Measurements from ENCODE around the gene SON.
"Not testable (repeated sequence)": the region's sequence is repeated elsewhere in the genome, so short reads cannot be mapped to it uniquely, and the experiment has no call there.

The SON gene

DNA sequence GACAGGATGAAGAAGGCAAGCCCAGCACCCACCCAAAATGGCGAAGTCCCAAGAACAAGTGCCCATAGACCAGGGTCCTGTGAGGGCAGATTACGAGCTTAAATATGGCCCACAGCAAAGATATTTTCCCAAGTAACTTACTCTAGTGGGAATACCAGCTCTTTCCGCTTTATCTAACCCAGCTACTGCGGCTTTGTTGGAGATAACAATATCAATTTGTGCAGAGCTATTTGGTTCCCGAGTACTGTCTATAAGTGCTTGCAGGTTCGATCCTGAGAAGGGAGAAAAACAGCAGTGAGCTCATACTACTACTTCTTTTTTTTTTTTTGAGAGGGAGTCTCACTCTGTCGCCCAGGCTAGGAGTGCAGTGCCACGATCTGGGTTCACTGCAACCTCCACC, 37.0 kb upstream of the SON start:
- Histone ChIP-seq H3K9ac (ENCODE audit: low read length) (no peak overlapping the region), H3K27me3 (ENCODE audit: low read depth, low read length) (no peaks in the 10 kb centered on the region), H4K20me1 (ENCODE audit: insufficient read depth, low read length) (no peaks in the 10 kb centered on the region), H2AFZ (ENCODE audit: low read depth, low read length) (no peak overlapping the region), H3K4me3 (ENCODE audit: low read length) (no peak overlapping the region), H3K4me1 (ENCODE audit: low read length) (no peaks in the 10 kb centered on the region), H3K4me2 (ENCODE audit: low read length) (no peak overlapping the region), H3K9me3 (ENCODE audit: insufficient read depth, low read length) (no peaks in the 10 kb centered on the region), H3K27ac (ENCODE audit: low read length) (no peak overlapping the region), H3K36me3 (replicated peaks; ENCODE audit: low read depth, low read length) (peaks cover 50% of the 10 kb centered on the region), H3K79me2 (ENCODE audit: low read length) (no peaks in the 10 kb centered on the region)
- TF ChIP-seq CTCF (IDR thresholded peaks at IDR 0.05; ENCODE audit: low read depth, low read length) (no peak), EZH2phosphoT487 (IDR thresholded peaks at IDR 0.05; ENCODE audit: low read depth) (no peak)

GRCh38 chr21:33507003-33507402, 35.8 kb upstream of the SON start:
- not testable (repeated sequence) for H4K20me1 ChIP-seq (ENCODE audit: insufficient read depth, low read length); H3K9me3 ChIP-seq (ENCODE audit: insufficient read depth, low read length); H3K4me2 ChIP-seq (ENCODE audit: low read length); H3K79me2 ChIP-seq (ENCODE audit: low read length); H2AFZ ChIP-seq (ENCODE audit: low read depth, low read length); H3K4me1 ChIP-seq (ENCODE audit: low read length); H3K9ac ChIP-seq (ENCODE audit: low read length); H3K27me3 ChIP-seq (ENCODE audit: low read depth, low read length); H3K4me3 ChIP-seq (ENCODE audit: low read length); H3K27ac ChIP-seq (ENCODE audit: low read length)
- H3K36me3 ChIP-seq (replicated peaks; ENCODE audit: low read depth, low read length): peaks cover 59% of the 10 kb centered on the region

- TF ChIP-seq CTCF (IDR thresholded peaks at IDR 0.05; ENCODE audit: low read depth, low read length): no peak
- no peak for TF ChIP-seq EZH2phosphoT487 (IDR thresholded peaks at IDR 0.05; ENCODE audit: low read depth)
- H3K4me1 ChIP-seq (ENCODE audit: low read length): no peaks in the 10 kb centered on the region
- no peak overlapping the region for H2AFZ ChIP-seq (ENCODE audit: low read depth, low read length)
- H3K27ac ChIP-seq (ENCODE audit: low read length): no peak overlapping the region
- no peak overlapping the region for H3K4me3 ChIP-seq (ENCODE audit: low read length)
- H3K9ac ChIP-seq (ENCODE audit: low read length): no peak overlapping the region
- H3K36me3 ChIP-seq (replicated peaks; ENCODE audit: low read depth, low read length): peaks cover 46% of the 10 kb centered on the region
- H3K27me3 ChIP-seq (ENCODE audit: low read depth, low read length): no peaks in the 10 kb centered on the region
- H3K9me3 ChIP-seq (ENCODE audit: insufficient read depth, low read length): no peaks in the 10 kb centered on the region
- no peaks in the 10 kb centered on the region for H3K79me2 ChIP-seq (ENCODE audit: low read length)
- H4K20me1 ChIP-seq (ENCODE audit: insufficient read depth, low read length): no peaks in the 10 kb centered on the region
- no peak overlapping the region for H3K4me2 ChIP-seq (ENCODE audit: low read length)
Measured at GRCh38 chr21:33510826-33511225, 32.0 kb upstream of the SON start.

DNA sequence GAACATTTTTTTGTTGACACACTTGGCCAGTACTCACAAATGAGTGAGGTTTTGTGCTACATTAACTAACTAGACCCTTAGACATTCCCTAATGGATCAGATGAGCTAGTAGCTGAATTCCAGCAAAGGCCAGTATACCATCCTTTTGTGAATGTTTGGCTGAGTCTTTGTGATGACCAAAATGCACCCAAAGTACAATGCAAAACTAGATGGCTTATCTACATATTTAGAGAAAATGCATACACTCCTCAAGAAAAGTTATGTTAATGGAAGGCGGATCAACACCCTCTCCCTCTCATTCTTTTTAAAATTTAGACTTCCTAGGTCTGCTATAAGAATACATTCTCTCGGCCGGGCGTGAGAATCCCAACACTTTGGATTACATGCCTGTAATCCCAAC, 31.2 kb upstream of the SON start:
- no peak overlapping the region for H2AFZ ChIP-seq (ENCODE audit: low read depth, low read length)
- H3K27ac ChIP-seq (ENCODE audit: low read length): no peak overlapping the region
- no peak overlapping the region for H3K4me3 ChIP-seq (ENCODE audit: low read length)
- H3K4me2 ChIP-seq (ENCODE audit: low read length): no peak overlapping the region
- no peaks in the 10 kb centered on the region for H4K20me1 ChIP-seq (ENCODE audit: insufficient read depth, low read length)
- peaks cover 51% of the 10 kb centered on the region for H3K36me3 ChIP-seq (replicated peaks; ENCODE audit: low read depth, low read length)
- TF ChIP-seq EZH2phosphoT487 (IDR thresholded peaks at IDR 0.05; ENCODE audit: low read depth) (no peak), CTCF (IDR thresholded peaks at IDR 0.05; ENCODE audit: low read depth, low read length) (no peak)
- no peaks in the 10 kb centered on the region for H3K9me3 ChIP-seq (ENCODE audit: insufficient read depth, low read length)
- no peak overlapping the region for H3K9ac ChIP-seq (ENCODE audit: low read length)
- no peaks in the 10 kb centered on the region for H3K4me1 ChIP-seq (ENCODE audit: low read length)
- no peaks in the 10 kb centered on the region for H3K79me2 ChIP-seq (ENCODE audit: low read length)
- no peaks in the 10 kb centered on the region for H3K27me3 ChIP-seq (ENCODE audit: low read depth, low read length)

GRCh38 chr21:33512481-33512880, 30.4 kb upstream of the SON start:
- TF ChIP-seq EZH2phosphoT487 (IDR thresholded peaks at IDR 0.05; ENCODE audit: low read depth) (no peak), CTCF (IDR thresholded peaks at IDR 0.05; ENCODE audit: low read depth, low read length) (no peak)
- Histone ChIP-seq H3K4me3 (ENCODE audit: low read length) (no peak overlapping the region), H3K27me3 (ENCODE audit: low read depth, low read length) (no peaks in the 10 kb centered on the region), H3K4me2 (ENCODE audit: low read length) (no peak overlapping the region), H3K27ac (ENCODE audit: low read length) (no peak overlapping the region), H3K4me1 (ENCODE audit: low read length) (no peaks in the 10 kb centered on the region), H3K79me2 (ENCODE audit: low read length) (no peaks in the 10 kb centered on the region), H3K36me3 (replicated peaks; ENCODE audit: low read depth, low read length) (peaks cover 56% of the 10 kb centered on the region), H4K20me1 (ENCODE audit: insufficient read depth, low read length) (no peaks in the 10 kb centered on the region), H3K9me3 (ENCODE audit: insufficient read depth, low read length) (no peaks in the 10 kb centered on the region), H2AFZ (ENCODE audit: low read depth, low read length) (no peak overlapping the region), H3K9ac (ENCODE audit: low read length) (no peak overlapping the region)
